Measurements from ENCODE around the gene GPX5.

DNA sequence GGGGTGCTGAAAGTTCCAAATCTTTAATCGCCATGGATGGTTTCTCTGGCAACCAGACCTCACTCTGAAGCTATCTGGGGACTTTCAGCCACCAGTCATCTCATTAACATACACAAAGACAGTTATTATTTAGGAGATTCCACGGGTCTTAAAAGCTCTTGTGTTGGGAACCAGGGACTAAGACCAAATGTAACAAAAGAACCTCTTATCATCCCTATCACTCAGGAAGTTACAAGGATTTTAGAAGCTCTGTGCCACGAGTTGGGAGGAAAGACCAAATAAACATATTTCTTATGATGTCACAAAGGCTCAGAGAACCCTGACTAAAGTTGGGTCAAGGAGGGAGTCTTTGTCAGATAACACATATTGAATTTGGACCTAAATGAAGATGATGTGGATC lies 27.8 kb upstream of the GPX5 start:
- no peak for TF ChIP-seq POLR2A (IDR thresholded peaks at IDR 0.05)
- TF ChIP-seq, protein P1, sequence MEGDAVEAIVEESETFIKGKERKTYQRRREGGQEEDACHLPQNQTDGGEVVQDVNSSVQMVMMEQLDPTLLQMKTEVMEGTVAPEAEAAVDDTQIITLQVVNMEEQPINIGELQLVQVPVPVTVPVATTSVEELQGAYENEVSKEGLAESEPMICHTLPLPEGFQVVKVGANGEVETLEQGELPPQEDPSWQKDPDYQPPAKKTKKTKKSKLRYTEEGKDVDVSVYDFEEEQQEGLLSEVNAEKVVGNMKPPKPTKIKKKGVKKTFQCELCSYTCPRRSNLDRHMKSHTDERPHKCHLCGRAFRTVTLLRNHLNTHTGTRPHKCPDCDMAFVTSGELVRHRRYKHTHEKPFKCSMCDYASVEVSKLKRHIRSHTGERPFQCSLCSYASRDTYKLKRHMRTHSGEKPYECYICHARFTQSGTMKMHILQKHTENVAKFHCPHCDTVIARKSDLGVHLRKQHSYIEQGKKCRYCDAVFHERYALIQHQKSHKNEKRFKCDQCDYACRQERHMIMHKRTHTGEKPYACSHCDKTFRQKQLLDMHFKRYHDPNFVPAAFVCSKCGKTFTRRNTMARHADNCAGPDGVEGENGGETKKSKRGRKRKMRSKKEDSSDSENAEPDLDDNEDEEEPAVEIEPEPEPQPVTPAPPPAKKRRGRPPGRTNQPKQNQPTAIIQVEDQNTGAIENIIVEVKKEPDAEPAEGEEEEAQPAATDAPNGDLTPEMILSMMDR (IDR thresholded peaks at IDR 0.05) = no peak
- no peak for TF ChIP-seq EP300 (IDR thresholded peaks at IDR 0.05)
